Coronary artery (tissue), 2 donors: ENCODE data around the gene UTS2R.

Experiments used
- DNase-seq: peaks from one replicate; pipeline ENCODE4 v3.0.0-alpha.2; 2017; ENCODE audit warnings: low spot score
- H3K27ac ChIP-seq, 2 donors: fragments of 200-600 bp; sonication (generic); one replicate each; pipeline ENCODE4 v1.5.1; 2016 to 2019
- H3K4me3 ChIP-seq: fragments of 200-600 bp; sonication (generic); 2 replicates; pipeline ENCODE4 v1.5.1; 2016; ENCODE audit warnings: mild to moderate bottlenecking, moderate library complexity
- CTCF ChIP-seq: fragments of 200-600 bp; sonication (generic); IDR thresholded peaks from one replicate; pipeline ENCODE4 v1.5.1; 2019; ENCODE audit warnings: antibody characterized with exemption

The UTS2R gene

GRCh38 chr17:82330322-82331239 is 41.0 kb upstream of the UTS2R start:
- Histone ChIP-seq H3K4me3 (no peak overlapping the region), H3K27ac (no peak overlapping the region)
- DNase-seq: no peak
- no peak for TF ChIP-seq CTCF

- Histone ChIP-seq H3K27ac (no peak overlapping the region), H3K4me3 (no peak overlapping the region)
- TF ChIP-seq CTCF: no peak
- DNase-seq: no peak
Measured at GRCh38 chr17:82331345-82331939, 40.1 kb upstream of the UTS2R start.

GRCh38 chr17:82332669-82333278 is 38.8 kb upstream of the UTS2R start:
- TF ChIP-seq CTCF: no peak
- H3K4me3 ChIP-seq: peak overlapping the region; percentile 77
- DNase-seq: no peak
- peak overlapping the region in 1 of 2 donors; percentile 63 for H3K27ac ChIP-seq

DNA sequence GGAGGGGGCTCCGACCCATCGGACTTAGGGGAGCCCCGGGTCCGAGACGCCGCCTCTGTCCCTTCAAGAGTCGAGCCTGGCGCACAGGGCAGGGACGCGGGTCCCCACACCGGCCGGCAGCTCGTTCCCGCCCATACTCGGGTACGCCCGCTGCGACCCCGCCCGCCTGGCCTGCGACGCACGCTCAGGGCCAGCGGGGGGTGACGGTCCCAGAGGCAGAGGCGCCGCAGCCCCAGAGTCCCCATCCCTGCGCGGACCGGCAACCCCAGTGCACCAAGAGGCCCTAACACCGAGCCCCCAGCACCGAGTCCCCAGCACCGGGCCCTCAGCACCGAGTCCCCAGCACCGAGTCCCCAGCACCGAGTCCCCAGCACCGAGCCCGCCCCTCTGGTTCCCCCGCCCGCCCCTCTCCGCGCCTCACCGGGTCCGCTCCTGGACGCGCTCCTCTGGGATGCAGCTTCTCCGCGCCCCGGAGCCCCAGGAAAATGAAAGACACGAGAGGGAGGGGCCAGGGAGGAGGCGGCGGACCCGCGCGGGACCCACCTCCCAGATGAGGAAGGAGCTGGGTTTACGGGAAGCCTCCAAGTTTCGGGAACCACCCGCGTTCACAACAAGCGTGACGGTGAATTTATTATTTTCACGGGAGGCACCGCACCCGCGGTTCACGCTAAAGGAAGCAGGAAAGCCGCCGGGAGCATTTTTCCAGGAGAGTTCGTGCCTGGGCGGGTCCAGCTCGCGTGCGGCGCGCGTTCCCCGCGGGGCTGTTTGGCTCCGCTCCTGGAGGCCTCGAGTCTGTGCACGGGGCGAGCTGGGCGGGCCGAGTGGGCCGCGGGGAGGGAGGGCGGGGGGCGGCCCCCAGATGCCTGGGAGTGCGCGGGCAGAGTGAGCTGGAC is 38.0 kb upstream of the UTS2R start, which contains the start of gene SECTM1:
Gene SECTM1 (minus strand): TSS at position 488 of the 893 bp plus-strand sequence. CDS start 6,526 bp downstream, outside the sequence.
- no peak for DNase-seq
- peak within 1 kb of the TSS in 1 of 2 donors; percentile 63 for H3K27ac ChIP-seq
- no peak for TF ChIP-seq CTCF
- H3K4me3 ChIP-seq: peak within 1 kb of the TSS; percentile 77

DNA sequence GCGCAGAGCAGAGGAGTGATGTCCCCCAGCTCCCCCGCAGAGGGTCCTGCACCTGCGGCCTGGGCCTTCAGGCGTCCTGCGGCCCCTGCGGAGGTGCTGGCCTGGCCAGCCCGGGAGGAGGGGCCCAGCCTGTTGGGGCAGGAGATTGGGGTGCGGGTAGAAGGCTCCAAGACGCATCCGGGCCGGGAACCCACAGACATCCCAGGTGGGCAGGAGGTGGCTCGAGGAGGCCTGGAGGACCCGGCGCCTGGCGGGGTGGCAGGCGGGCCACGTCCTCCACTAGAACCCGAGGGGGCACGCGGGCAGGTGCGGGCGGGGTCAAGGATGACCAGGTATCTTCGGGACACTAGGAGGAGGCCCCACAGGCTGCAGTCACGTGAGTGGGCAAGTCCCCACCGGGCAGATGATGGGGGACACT is 37.4 kb upstream of the UTS2R start:
- no peak for DNase-seq
- H3K27ac ChIP-seq: peak overlapping the region in 1 of 2 donors; percentile 63
- H3K4me3 ChIP-seq: peak overlapping the region; percentile 77
- TF ChIP-seq CTCF: no peak

DNA sequence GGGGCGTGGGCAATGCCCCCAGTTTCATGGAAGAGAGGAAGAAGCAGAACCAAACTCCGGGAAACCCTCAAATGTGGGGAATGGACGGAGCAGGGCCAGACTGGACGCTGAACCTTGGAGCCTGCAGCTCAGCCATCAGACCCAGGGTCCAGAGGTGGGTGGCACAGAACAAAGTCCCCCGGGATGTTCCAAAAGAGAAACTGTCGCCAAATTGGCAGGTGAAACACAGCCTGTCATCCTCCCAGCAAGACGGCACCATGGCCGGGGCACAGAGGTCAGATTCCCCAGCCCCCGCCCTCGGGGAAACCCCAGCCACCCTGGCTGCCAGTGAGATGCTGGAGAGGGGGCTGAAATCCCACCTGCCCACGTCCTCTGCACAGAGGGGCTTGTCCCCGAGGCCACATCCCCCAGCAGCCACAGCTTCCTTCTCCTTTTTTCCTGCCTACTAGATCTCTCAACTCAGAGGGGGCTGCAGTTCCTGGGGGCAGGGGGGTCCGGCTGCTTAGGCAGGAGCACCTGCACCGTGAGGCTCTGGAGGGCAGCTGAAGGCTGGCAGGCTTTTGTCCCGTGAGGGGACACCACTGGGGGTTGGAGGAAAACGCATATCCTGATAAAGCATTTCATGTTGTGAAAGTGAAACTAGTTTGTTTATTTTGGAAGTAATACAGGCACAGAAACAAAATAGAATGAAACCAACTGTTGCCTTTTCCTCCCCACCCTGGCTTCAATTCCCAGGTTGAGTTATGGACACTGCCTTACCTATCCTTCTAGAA is 36.8 kb upstream of the UTS2R start:
- DNase-seq: no peak
- peak overlapping the region; percentile 77 for H3K4me3 ChIP-seq
- peak overlapping the region in 1 of 2 donors; percentile 35 for H3K27ac ChIP-seq
- no peak for TF ChIP-seq CTCF
